ENCODE results near the gene ZNHIT2. TPM values are rescaled to one million over a fixed set of nuclear protein-coding genes. Genes with fewer than 3 reads are reported as not detected.

ZNHIT2 gene
- total and polyA plus RNA-seq, 2 experiments from 2014 or later: 13.2 to 15.5 TPM

DNA sequence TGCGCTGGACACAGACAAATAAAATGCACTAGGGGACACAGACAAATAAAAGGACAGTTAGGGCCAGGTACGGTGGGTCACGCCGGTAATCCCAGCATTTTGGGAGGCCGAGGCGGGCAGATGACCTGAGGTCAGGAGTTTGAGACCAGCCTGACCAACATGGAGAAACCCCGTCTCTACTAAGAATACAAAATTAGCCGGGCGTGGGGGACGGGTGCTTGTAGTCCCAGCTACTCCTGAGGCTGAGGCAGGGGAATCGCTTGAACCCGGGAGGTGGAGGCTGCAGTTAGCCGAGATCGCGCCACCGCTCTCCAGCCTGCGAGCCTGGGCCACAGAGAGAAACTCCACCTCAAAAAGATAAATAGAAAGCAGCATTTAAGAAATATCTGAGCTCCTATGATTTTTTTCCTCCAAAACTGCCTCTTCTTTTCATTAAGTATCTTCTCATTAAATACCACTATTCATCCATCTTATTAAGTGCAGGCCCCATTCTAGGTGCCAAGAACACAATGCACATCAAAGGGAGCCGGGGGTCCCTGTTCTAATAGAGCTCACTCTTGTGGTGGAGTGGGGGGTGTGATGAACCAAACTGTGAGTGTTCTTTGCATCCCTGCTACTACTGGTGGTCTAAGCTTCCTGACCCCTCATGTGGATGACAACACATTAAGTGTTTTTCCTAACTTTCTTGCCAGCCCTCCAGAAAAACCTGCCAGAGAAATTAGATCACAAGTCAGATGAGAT lies 766 bp upstream of the ZNHIT2 start:
- H3K4me1 ChIP-seq (ENCODE audit: insufficient read depth): peaks cover 21% of the 10 kb centered on the region
- no peak overlapping the region for H3K4me3 ChIP-seq
- peaks cover 59% of the 10 kb centered on the region for H3K79me2 ChIP-seq (ENCODE audit: insufficient read depth)
- no peak for DNase-seq
- no peak overlapping the region for H2AFZ ChIP-seq
- H3K36me3 ChIP-seq (ENCODE audit: low read depth): peaks cover 25% of the 10 kb centered on the region
- WGBS, 2 experiments (ENCODE audit: low coverage in 1 of 2, low lambda C conversion rate in 2 of 2, missing lambda C conversion rate in 2 of 2): 79 to 80% methylated on average over 18 of the region's 18 CpGs
- in situ Hi-C loops (cut with MboI): no loop called here
- no peak overlapping the region for H3K4me2 ChIP-seq (ENCODE audit: unreplicated experiment)
- H3K27me3 ChIP-seq (replicated peaks; ENCODE audit: insufficient read depth): no peaks in the 10 kb centered on the region
- TF ChIP-seq EZH2phosphoT487 (IDR thresholded peaks at IDR 0.05; ENCODE audit: insufficient read depth, low read depth) (no peak), EZH2 (IDR thresholded peaks at IDR 0.05; ENCODE audit: insufficient read depth, poor library complexity, severe bottlenecking) (no peak)
- peaks cover 40% of the 10 kb centered on the region for H3F3A ChIP-seq (ENCODE audit: insufficient read depth)
- peak overlapping the region; percentile 11; the same call in 1 of the 2 replicates for H3K9ac ChIP-seq
- H4K20me1 ChIP-seq (ENCODE audit: insufficient read depth): no peaks in the 10 kb centered on the region
- no peaks in the 10 kb centered on the region for H3K9me3 ChIP-seq (ENCODE audit: low read depth)
- H3K9me2 ChIP-seq (ENCODE audit: insufficient read depth): no peaks in the 10 kb centered on the region
- H3K27ac ChIP-seq: peak overlapping the region; percentile 12

DNA sequence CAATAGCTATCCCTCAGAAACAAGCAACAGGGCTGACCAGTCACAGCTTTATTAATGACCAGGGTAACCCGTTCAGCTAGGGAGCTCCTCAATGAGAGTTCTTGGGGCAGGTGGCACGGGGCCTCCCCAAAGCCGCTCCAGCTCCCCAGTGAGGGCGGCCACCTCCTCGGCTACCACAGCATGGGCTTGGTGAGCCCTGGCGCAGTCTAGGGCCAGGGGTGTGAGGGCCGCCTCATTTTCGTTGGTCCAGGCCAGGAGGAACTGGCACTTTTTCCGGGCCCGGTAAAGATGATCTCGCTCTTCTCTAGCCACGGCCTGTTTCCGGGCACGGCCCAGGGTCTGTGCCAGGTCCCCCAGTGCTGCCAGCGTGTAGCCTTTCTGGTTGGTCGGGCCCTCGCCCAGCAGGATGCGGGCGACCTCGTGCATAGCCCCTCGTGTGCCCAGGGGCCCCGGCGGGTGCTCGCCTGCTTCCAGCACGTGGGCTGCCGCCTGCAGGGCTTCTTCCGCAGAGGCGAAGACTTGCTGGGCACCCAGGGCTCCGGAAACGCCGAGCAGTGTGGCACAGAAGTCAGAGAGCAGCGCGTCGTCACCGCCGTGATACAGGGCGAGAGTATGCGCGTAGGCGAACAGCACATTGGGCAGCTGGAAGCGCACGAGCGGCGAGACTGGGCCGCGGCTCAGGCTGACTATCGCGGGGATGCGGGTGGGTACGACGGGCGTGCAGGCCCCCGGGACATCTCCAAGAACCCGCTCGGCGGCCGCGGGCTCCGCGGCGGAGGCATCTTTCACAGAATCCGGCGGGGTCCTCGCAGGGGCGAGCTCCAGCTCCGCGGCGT lies 913 bp downstream of the ZNHIT2 start:
- in situ Hi-C loops (cut with MboI): no loop called here
- no peaks in the 10 kb centered on the region for H4K20me1 ChIP-seq (ENCODE audit: insufficient read depth)
- TF ChIP-seq EZH2phosphoT487 (IDR thresholded peaks at IDR 0.05; ENCODE audit: insufficient read depth, low read depth): no peak
- H3K9me3 ChIP-seq (ENCODE audit: low read depth): no peaks in the 10 kb centered on the region
- H3K27me3 ChIP-seq (replicated peaks; ENCODE audit: insufficient read depth): no peaks in the 10 kb centered on the region
- peaks cover 45% of the 10 kb centered on the region for H3K79me2 ChIP-seq (ENCODE audit: insufficient read depth)
- H3K27ac ChIP-seq: peak overlapping the region; percentile 94
- DNase-seq: peak; percentile 96
- peaks cover 25% of the 10 kb centered on the region for H3K36me3 ChIP-seq (ENCODE audit: low read depth)
- 20 to 21% methylated on average over 56 to 65 of the region's 68 CpGs for WGBS, 2 experiments (ENCODE audit: low coverage in 1 of 2, low lambda C conversion rate in 2 of 2, missing lambda C conversion rate in 2 of 2)
- peak overlapping the region; percentile 53 for H2AFZ ChIP-seq
- peaks cover 23% of the 10 kb centered on the region for H3K4me1 ChIP-seq (ENCODE audit: insufficient read depth)
- peak overlapping the region; percentile 96 for H3K9ac ChIP-seq
- no peaks in the 10 kb centered on the region for H3K9me2 ChIP-seq (ENCODE audit: insufficient read depth)
- peak overlapping the region; percentile 84 for H3K4me2 ChIP-seq (ENCODE audit: unreplicated experiment)
- peak overlapping the region; percentile 84 for H3K4me3 ChIP-seq
- H3F3A ChIP-seq (ENCODE audit: insufficient read depth): peaks cover 35% of the 10 kb centered on the region

GRCh38 chr11:65115361-65116082 lies 2.0 kb downstream of the ZNHIT2 start:
- no peaks in the 10 kb centered on the region for H3K9me3 ChIP-seq (ENCODE audit: low read depth)
- H3K27ac ChIP-seq: no peak overlapping the region
- no peak overlapping the region for H2AFZ ChIP-seq
- 85 to 91% methylated on average over 20 to 21 of the region's 21 CpGs for WGBS, 2 experiments (ENCODE audit: low coverage in 1 of 2, low lambda C conversion rate in 2 of 2, missing lambda C conversion rate in 2 of 2)
- peak overlapping the region; percentile 84 for H3K4me2 ChIP-seq (ENCODE audit: unreplicated experiment)
- H3K36me3 ChIP-seq (ENCODE audit: low read depth): peaks cover 19% of the 10 kb centered on the region
- no peak overlapping the region for H3K4me3 ChIP-seq
- no peaks in the 10 kb centered on the region for H4K20me1 ChIP-seq (ENCODE audit: insufficient read depth)
- H3K9ac ChIP-seq: peak overlapping the region; percentile 96
- TF ChIP-seq EZH2 (IDR thresholded peaks at IDR 0.05; ENCODE audit: insufficient read depth, poor library complexity, severe bottlenecking): no peak
- no peak for TF ChIP-seq EZH2phosphoT487 (IDR thresholded peaks at IDR 0.05; ENCODE audit: insufficient read depth, low read depth)
- peaks cover 17% of the 10 kb centered on the region; the same call in 1 of the 2 replicates for H3K4me1 ChIP-seq (ENCODE audit: insufficient read depth)
- H3K9me2 ChIP-seq (ENCODE audit: insufficient read depth): no peaks in the 10 kb centered on the region
- peaks cover 32% of the 10 kb centered on the region for H3F3A ChIP-seq (ENCODE audit: insufficient read depth)
- no peak for DNase-seq
- in situ Hi-C loops (cut with MboI): no loop called here
- H3K79me2 ChIP-seq (ENCODE audit: insufficient read depth): peaks cover 34% of the 10 kb centered on the region
- H3K27me3 ChIP-seq (replicated peaks; ENCODE audit: insufficient read depth): no peaks in the 10 kb centered on the region

- Histone ChIP-seq H3K4me2 (ENCODE audit: unreplicated experiment) (no peak overlapping the region), H3K27ac (no peak overlapping the region), H2AFZ (no peak overlapping the region), H3K9ac (no peak overlapping the region), H3K4me3 (no peak overlapping the region), H3K79me2 (ENCODE audit: insufficient read depth) (peaks cover 26% of the 10 kb centered on the region), H3F3A (ENCODE audit: insufficient read depth) (peaks cover 25% of the 10 kb centered on the region), H3K4me1 (ENCODE audit: insufficient read depth) (peaks cover 17% of the 10 kb centered on the region; the same call in 1 of the 2 replicates), H3K27me3 (replicated peaks; ENCODE audit: insufficient read depth) (no peaks in the 10 kb centered on the region), H3K36me3 (ENCODE audit: low read depth) (peaks cover 10% of the 10 kb centered on the region), H3K9me3 (ENCODE audit: low read depth) (no peaks in the 10 kb centered on the region), H4K20me1 (ENCODE audit: insufficient read depth) (no peaks in the 10 kb centered on the region), H3K9me2 (ENCODE audit: insufficient read depth) (no peaks in the 10 kb centered on the region)
- DNase-seq: no peak
- 82 to 86% methylated on average over 11 of the region's 11 CpGs for WGBS, 2 experiments (ENCODE audit: low coverage in 1 of 2, low lambda C conversion rate in 2 of 2, missing lambda C conversion rate in 2 of 2)
- in situ Hi-C loops (cut with MboI): no loop called here
- TF ChIP-seq EZH2phosphoT487 (IDR thresholded peaks at IDR 0.05; ENCODE audit: insufficient read depth, low read depth) (no peak), EZH2 (IDR thresholded peaks at IDR 0.05; ENCODE audit: insufficient read depth, poor library complexity, severe bottlenecking) (no peak)
Observed at GRCh38 chr11:65114538-65115171, 2.8 kb downstream of the ZNHIT2 start.

All from GM23248 (cell line).